ENCODE results near the gene KRTAP10-4. TPM values are rescaled to one million over a fixed set of nuclear protein-coding genes. Genes with fewer than 3 reads are reported as not detected.

Gene KRTAP10-4
- total and polyA plus RNA-seq, 2 donors (not counting 3 experiments of a cell fraction or from before 2014, with no cell fraction given) = not detected

DNA sequence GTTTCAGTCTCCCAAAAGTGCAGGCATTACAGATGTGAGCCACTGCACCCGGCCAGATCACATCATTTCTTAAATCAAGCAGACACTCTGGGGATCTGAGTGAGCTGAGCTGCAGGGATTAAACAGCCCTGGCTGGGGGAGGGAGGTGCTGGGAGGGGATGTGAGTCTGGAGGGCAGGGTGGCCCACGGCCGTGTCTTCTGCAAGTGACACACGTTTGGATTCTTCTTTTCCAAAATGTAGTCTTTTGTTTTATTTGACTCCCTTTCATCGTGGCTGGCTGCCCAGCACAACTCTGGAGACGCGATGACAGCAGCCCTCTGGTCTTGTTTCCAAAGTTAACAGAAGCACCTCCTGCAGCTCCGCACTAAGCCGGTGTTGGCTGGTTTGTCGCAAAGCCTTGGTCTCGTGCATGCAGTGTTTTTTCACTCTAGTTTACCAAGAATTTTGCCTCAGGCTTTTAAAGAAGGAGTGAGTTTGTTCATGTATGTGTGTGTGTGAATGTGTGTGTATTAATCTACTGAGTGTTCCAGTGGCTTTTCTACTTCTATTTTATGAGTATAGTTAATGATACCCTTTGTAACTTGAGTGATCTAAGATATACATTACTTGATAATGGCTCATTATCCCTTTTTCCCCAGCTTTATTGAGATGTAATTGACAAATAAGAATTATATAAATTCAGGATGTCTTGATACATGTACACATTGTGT, 9.7 kb downstream of the KRTAP10-4 start:
- Histone ChIP-seq H3K9me1 (replicated peaks; ENCODE audit: control insufficient read depth, extremely low read depth, insufficient read depth, low read length) (no peaks in the 10 kb centered on the region), H3K9ac (replicated peaks; ENCODE audit: extremely low read depth, insufficient read depth, low read length) (no peak overlapping the region), H3K4me1 (ENCODE audit: control insufficient read depth, extremely low read depth, insufficient read depth, low read length) (no peaks in the 10 kb centered on the region), H3K27ac (ENCODE audit: insufficient read depth, low read depth, low read length) (no peak overlapping the region), H3K36me3 (ENCODE audit: control insufficient read depth in 2 of 2, extremely low read depth in 1 of 2, insufficient read depth in 2 of 2, low read length in 2 of 2) (no peaks in the 10 kb centered on the region), H4K20me1 (replicated peaks; ENCODE audit: control insufficient read depth, extremely low read depth, insufficient read depth, low read length) (no peaks in the 10 kb centered on the region), H3K4me3 (replicated peaks in 1 of 3; ENCODE audit: insufficient read depth in 1 of 3, low read depth in 1 of 3, low read length in 3 of 3) (no peak overlapping the region), H3K27me3 (ENCODE audit: control insufficient read depth in 2 of 2, insufficient read depth in 2 of 2, low read length in 2 of 2) (peaks cover 3 to 8% of the 10 kb centered on the region in 2 experiments), H3K9me3 (replicated peaks; ENCODE audit: control insufficient read depth, insufficient read depth, low read length) (no peaks in the 10 kb centered on the region), H3K4me2 (ENCODE audit: insufficient read depth, low read length) (no peak overlapping the region), H2AFZ (ENCODE audit: low read depth, low read length) (no peak overlapping the region), H3K79me2 (ENCODE audit: control insufficient read depth, insufficient read depth, low read length) (no peaks in the 10 kb centered on the region)
- POLR2A ChIA-PET = no interaction called here
- intact Hi-C loops (cut with micrococcal nuclease) (no loop called here), dilution Hi-C loops (cut with MboI; ENCODE audit: extremely low pct_ligation_motif_present, low sequenced_read_pairs) (no loop called here)
- TF ChIP-seq FOS (IDR thresholded peaks at IDR 0.05; ENCODE audit: borderline replicate concordance, insufficient read depth, low read length) (no peak), MYC (IDR thresholded peaks at IDR 0.05; ENCODE audit: low read depth, low read length) (no peak)
- TF ChIP-seq, protein P1, sequence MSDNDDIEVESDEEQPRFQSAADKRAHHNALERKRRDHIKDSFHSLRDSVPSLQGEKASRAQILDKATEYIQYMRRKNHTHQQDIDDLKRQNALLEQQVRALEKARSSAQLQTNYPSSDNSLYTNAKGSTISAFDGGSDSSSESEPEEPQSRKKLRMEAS (IDR thresholded peaks at IDR 0.05; ENCODE audit: insufficient read depth, insufficient read length) = no peak
- BruUV-seq (replicated peaks) = no TSS peak
- DNase-seq (ENCODE audit: low read depth, low spot score) = no peak
- FAIRE-seq = no peak
- CTCF ChIA-PET = no interaction called here

DNA sequence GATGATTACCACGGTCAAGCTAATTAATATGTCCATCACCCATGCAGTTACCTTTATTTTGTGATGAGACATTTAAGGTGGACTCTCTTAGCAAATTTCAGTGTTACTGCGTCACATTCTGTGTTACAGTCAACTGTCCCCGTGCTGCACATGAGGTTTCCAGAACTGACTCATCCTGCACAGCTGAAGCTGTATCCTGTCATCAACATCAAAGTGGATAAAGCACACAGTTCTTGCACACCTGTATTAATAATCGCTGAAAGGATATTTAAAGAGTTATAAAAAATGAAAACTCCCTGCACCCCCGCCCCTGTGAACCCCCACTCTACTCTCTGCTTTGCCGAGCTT, 10.2 kb downstream of the KRTAP10-4 start:
- Histone ChIP-seq H3K9ac (replicated peaks; ENCODE audit: extremely low read depth, insufficient read depth, low read length) (no peak overlapping the region), H3K4me3 (replicated peaks in 1 of 3; ENCODE audit: insufficient read depth in 1 of 3, low read depth in 1 of 3, low read length in 3 of 3) (no peak overlapping the region), H3K4me2 (ENCODE audit: insufficient read depth, low read length) (no peak overlapping the region), H3K36me3 (ENCODE audit: control insufficient read depth in 2 of 2, extremely low read depth in 1 of 2, insufficient read depth in 2 of 2, low read length in 2 of 2) (no peaks in the 10 kb centered on the region), H3K4me1 (ENCODE audit: control insufficient read depth, extremely low read depth, insufficient read depth, low read length) (no peaks in the 10 kb centered on the region), H3K27me3 (ENCODE audit: control insufficient read depth in 2 of 2, insufficient read depth in 2 of 2, low read length in 2 of 2) (peaks cover 3 to 8% of the 10 kb centered on the region in 2 experiments), H3K9me3 (replicated peaks; ENCODE audit: control insufficient read depth, insufficient read depth, low read length) (no peaks in the 10 kb centered on the region), H3K27ac (ENCODE audit: insufficient read depth, low read depth, low read length) (no peak overlapping the region), H3K79me2 (ENCODE audit: control insufficient read depth, insufficient read depth, low read length) (no peaks in the 10 kb centered on the region), H3K9me1 (replicated peaks; ENCODE audit: control insufficient read depth, extremely low read depth, insufficient read depth, low read length) (no peaks in the 10 kb centered on the region), H2AFZ (ENCODE audit: low read depth, low read length) (no peak overlapping the region), H4K20me1 (replicated peaks; ENCODE audit: control insufficient read depth, extremely low read depth, insufficient read depth, low read length) (no peaks in the 10 kb centered on the region)
- no TSS peak for BruUV-seq (replicated peaks)
- CTCF ChIA-PET = no interaction called here
- POLR2A ChIA-PET = no interaction called here
- dilution Hi-C loops (cut with MboI; ENCODE audit: extremely low pct_ligation_motif_present, low sequenced_read_pairs) (no loop called here), intact Hi-C loops (cut with micrococcal nuclease) (no loop called here)
- TF ChIP-seq GATA2 (IDR thresholded peaks at IDR 0.05; ENCODE audit: insufficient read depth, insufficient read length, low read depth, low read length) (no peak), POLR2AphosphoS5 (IDR thresholded peaks at IDR 0.05; ENCODE audit: insufficient read depth, low read depth, low read length) (no peak), EZH2 (IDR thresholded peaks at IDR 0.05; ENCODE audit: borderline replicate concordance, low read depth, low read length, severe bottlenecking) (no peak), POLR2A (IDR thresholded peaks at IDR 0.05; ENCODE audit: low read depth, low read length) (no peak), MYC (IDR thresholded peaks at IDR 0.05; ENCODE audit: low read depth, low read length) (no peak)
- TF ChIP-seq, protein P1 (IDR thresholded peaks at IDR 0.05; ENCODE audit: insufficient read depth, insufficient read length) = no peak
- DNase-seq (ENCODE audit: low read depth, low spot score) (no peak), FAIRE-seq (no peak)

Measured in endothelial cell of umbilical vein (primary cell).